ENCODE results near the gene TMEM132A. TPM values are rescaled to one million over a fixed set of nuclear protein-coding genes. Genes with fewer than 3 reads are reported as not detected.

Gene TMEM132A
- total RNA-seq, 1 experiment from 2014 or later = 140 TPM

DNA sequence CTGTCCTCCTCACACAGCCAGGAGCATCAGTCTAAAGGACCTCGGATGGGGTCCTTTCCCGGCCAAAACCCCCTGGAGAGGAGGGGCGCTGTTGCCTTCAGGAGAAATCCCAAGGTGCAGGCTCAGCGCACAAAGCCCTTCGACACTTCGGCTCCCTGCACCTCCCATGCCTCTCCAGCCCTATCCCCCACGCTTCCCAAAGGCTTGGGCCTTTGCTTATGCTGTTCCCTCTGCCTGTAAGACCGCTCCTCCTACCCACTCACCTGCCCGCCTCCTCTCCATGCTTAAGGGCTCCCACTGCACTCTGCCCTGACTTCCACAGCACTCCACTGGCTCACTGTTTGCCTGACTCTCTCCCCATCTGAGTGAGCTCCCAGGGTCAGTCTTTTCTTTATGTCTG lies 14.2 kb downstream of the TMEM132A start:
- Histone ChIP-seq H3K4me3 (ENCODE audit: low read depth, low read length, poor library complexity, severe bottlenecking) (no peak overlapping the region), H3K4me1 (ENCODE audit: insufficient read depth, low read length, poor library complexity, severe bottlenecking) (no peaks in the 10 kb centered on the region), H3K27ac (ENCODE audit: low read depth, low read length, poor library complexity, severe bottlenecking) (no peak overlapping the region), H3K9me3 (ENCODE audit: low read depth, low read length, poor library complexity, severe bottlenecking) (no peaks in the 10 kb centered on the region), H3K36me3 (ENCODE audit: insufficient read depth, low read length, poor library complexity, severe bottlenecking) (no peaks in the 10 kb centered on the region), H3K27me3 (replicated peaks; ENCODE audit: insufficient read depth, low read depth, low read length, poor library complexity) (no peaks in the 10 kb centered on the region)
- CTCF ChIA-PET = no interaction called here
- intact Hi-C loops (cut with micrococcal nuclease; ENCODE audit: unreplicated experiment) = no loop called here
- TF ChIP-seq EZH2 (IDR thresholded peaks at IDR 0.05; ENCODE audit: borderline replicate concordance, low read depth, low read length, poor library complexity, severe bottlenecking) = no peak
- TF ChIP-seq, protein P1, sequence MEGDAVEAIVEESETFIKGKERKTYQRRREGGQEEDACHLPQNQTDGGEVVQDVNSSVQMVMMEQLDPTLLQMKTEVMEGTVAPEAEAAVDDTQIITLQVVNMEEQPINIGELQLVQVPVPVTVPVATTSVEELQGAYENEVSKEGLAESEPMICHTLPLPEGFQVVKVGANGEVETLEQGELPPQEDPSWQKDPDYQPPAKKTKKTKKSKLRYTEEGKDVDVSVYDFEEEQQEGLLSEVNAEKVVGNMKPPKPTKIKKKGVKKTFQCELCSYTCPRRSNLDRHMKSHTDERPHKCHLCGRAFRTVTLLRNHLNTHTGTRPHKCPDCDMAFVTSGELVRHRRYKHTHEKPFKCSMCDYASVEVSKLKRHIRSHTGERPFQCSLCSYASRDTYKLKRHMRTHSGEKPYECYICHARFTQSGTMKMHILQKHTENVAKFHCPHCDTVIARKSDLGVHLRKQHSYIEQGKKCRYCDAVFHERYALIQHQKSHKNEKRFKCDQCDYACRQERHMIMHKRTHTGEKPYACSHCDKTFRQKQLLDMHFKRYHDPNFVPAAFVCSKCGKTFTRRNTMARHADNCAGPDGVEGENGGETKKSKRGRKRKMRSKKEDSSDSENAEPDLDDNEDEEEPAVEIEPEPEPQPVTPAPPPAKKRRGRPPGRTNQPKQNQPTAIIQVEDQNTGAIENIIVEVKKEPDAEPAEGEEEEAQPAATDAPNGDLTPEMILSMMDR (conservative IDR thresholded peaks at IDR 0.05; ENCODE audit: low read depth, low read length) = no peak
- no TSS peak for BruUV-seq (replicated peaks)
- POLR2A ChIA-PET (ENCODE audit: low non-redundant PET) = no interaction called here
- DNase-seq (ENCODE audit: low spot score) = no peak

DNA sequence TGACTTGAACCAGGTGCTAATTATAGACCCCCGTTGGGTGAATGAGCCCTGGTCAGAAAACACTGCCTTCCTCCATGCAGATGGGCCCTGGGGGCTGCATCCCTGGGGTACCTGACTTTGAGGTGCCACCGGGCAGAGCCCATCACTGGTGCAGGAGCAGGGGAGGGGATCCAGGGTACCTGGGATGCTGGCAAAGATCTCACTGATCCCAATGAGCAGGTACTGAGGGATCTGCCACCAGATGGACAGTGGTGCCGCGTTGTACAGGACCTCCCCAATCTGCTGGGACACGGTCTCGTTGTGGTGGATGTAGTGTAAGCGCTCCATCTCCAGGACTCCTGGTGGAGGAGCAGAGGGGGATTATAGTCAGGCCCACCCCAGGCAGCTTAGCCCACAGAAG lies 15.0 kb downstream of the TMEM132A start:
- no peak for TF ChIP-seq EZH2 (IDR thresholded peaks at IDR 0.05; ENCODE audit: borderline replicate concordance, low read depth, low read length, poor library complexity, severe bottlenecking)
- no peaks in the 10 kb centered on the region for H3K36me3 ChIP-seq (ENCODE audit: insufficient read depth, low read length, poor library complexity, severe bottlenecking)
- H3K27ac ChIP-seq (ENCODE audit: low read depth, low read length, poor library complexity, severe bottlenecking) = no peak overlapping the region
- no peaks in the 10 kb centered on the region for H3K9me3 ChIP-seq (ENCODE audit: low read depth, low read length, poor library complexity, severe bottlenecking)
- ChIA-PET CTCF (no interaction called here), POLR2A (ENCODE audit: low non-redundant PET) (no interaction called here)
- no TSS peak for BruUV-seq (replicated peaks)
- no peak for DNase-seq (ENCODE audit: low spot score)
- no peaks in the 10 kb centered on the region for H3K27me3 ChIP-seq (replicated peaks; ENCODE audit: insufficient read depth, low read depth, low read length, poor library complexity)
- no peak overlapping the region for H3K4me3 ChIP-seq (ENCODE audit: low read depth, low read length, poor library complexity, severe bottlenecking)
- intact Hi-C loops (cut with micrococcal nuclease; ENCODE audit: unreplicated experiment) = no loop called here
- no peaks in the 10 kb centered on the region for H3K4me1 ChIP-seq (ENCODE audit: insufficient read depth, low read length, poor library complexity, severe bottlenecking)

DNA sequence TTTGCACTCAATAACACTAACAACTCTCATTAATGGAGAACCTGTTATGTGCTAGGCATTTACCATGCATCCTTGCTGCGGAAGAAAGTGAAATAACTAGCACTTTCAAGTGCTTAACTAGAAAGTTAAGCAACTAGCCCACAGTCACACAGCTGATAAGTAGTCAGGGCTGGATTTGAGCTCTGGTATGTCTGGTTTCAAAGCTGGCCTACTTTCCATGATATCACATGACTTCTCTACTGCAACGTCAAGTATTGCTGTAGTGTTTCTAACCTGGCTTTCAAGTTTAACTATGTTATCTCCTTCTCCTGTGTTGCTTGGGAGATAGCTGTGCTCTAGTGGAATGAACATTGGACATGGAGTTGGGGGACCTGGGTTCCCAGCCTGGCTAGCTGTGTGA lies 15.6 kb downstream of the TMEM132A start:
- no peaks in the 10 kb centered on the region for H3K9me3 ChIP-seq (ENCODE audit: low read depth, low read length, poor library complexity, severe bottlenecking)

More for the DNA sequence above, 15.6 kb downstream of the TMEM132A start:
- Histone ChIP-seq H3K4me3 (ENCODE audit: low read depth, low read length, poor library complexity, severe bottlenecking) (no peak overlapping the region), H3K36me3 (ENCODE audit: insufficient read depth, low read length, poor library complexity, severe bottlenecking) (no peaks in the 10 kb centered on the region), H3K27me3 (replicated peaks; ENCODE audit: insufficient read depth, low read depth, low read length, poor library complexity) (no peaks in the 10 kb centered on the region), H3K27ac (ENCODE audit: low read depth, low read length, poor library complexity, severe bottlenecking) (no peak overlapping the region), H3K4me1 (ENCODE audit: insufficient read depth, low read length, poor library complexity, severe bottlenecking) (no peaks in the 10 kb centered on the region)
- no peak for DNase-seq (ENCODE audit: low spot score)
- CTCF ChIA-PET = no interaction called here
- POLR2A ChIA-PET (ENCODE audit: low non-redundant PET) = interaction anchor here (0.6 kb wide), 1 partner anchor 40 kb away, joined by 8 read pairs; no protein-coding TSS in a partner anchor
- BruUV-seq (replicated peaks) = no TSS peak
- intact Hi-C loops (cut with micrococcal nuclease; ENCODE audit: unreplicated experiment) = no loop called here
- no peak for TF ChIP-seq EZH2 (IDR thresholded peaks at IDR 0.05; ENCODE audit: borderline replicate concordance, low read depth, low read length, poor library complexity, severe bottlenecking)
- TF ChIP-seq, protein P1 (conservative IDR thresholded peaks at IDR 0.05; ENCODE audit: low read depth, low read length) = no peak
